Suprapubic skin (tissue), 4 donors: ENCODE results near the gene REPS2.

ENCODE experiments used
- POLR2A ChIP-seq, 2 donors: fragments of 450-650 bp; IDR thresholded peaks; one replicate each; pipeline ENCODE4 v1.6.1; 2017; ENCODE audit warnings: antibody characterized with exemption in 2 of 2, mild to moderate bottlenecking in 2 of 2, moderate library complexity in 2 of 2
- POLR2AphosphoS5 ChIP-seq, 3 donors: sonication (generic); formaldehyde crosslinking; IDR thresholded peaks; one replicate each; pipeline ENCODE4 v1.6.1; 2017; ENCODE audit warnings: antibody characterized with exemption in 3 of 3
- TF ChIP-seq, protein P1 (sequence below), 2 donors: fragments of 200-600 bp in 1 of 2; fragments of 450-650 bp in 1 of 2; sonication (generic) in 1 of 2; IDR thresholded peaks; one replicate each; pipeline ENCODE4 v1.5.1; 2016 to 2019; ENCODE audit warnings: antibody characterized with exemption in 2 of 2, mild to moderate bottlenecking in 1 of 2, moderate library complexity in 1 of 2

DNA sequence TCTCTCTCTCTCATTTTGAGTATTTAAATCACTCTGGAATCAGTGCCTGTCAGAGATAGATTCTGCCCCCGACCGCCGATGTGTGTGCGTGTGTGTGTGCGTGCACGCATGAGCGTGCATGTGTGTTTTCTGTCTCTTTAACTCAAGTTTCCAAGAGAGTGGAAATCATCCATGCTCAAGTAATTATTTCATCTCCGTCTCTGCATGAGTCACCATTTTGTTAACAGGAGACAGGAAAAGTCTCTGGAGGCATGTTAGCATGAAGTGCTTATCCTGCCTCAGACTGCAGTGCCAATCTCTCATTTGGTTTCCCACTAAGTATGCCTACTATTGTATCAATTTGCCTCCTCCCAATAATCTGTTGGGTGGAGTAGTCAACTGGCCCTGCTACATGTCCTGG lies 245.6 kb downstream of the REPS2 start:
- no peak for TF ChIP-seq POLR2AphosphoS5 (IDR thresholded peaks at IDR 0.05)
- TF ChIP-seq, protein P1, sequence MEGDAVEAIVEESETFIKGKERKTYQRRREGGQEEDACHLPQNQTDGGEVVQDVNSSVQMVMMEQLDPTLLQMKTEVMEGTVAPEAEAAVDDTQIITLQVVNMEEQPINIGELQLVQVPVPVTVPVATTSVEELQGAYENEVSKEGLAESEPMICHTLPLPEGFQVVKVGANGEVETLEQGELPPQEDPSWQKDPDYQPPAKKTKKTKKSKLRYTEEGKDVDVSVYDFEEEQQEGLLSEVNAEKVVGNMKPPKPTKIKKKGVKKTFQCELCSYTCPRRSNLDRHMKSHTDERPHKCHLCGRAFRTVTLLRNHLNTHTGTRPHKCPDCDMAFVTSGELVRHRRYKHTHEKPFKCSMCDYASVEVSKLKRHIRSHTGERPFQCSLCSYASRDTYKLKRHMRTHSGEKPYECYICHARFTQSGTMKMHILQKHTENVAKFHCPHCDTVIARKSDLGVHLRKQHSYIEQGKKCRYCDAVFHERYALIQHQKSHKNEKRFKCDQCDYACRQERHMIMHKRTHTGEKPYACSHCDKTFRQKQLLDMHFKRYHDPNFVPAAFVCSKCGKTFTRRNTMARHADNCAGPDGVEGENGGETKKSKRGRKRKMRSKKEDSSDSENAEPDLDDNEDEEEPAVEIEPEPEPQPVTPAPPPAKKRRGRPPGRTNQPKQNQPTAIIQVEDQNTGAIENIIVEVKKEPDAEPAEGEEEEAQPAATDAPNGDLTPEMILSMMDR (IDR thresholded peaks at IDR 0.05) = no peak
- no peak for TF ChIP-seq POLR2A (IDR thresholded peaks at IDR 0.05)
